HL-60/S4 treated with retinoic acid at 250 ng/mL for 4 days and 3 days (cell line): Measurements from ENCODE around the gene RPN2.

Source experiments
- in situ Hi-C: fragments of 300-500 bp; cut with MboI; formaldehyde crosslinking; loops from 2 replicates; pipeline ENCODE4 v1.7.0; 2022; ENCODE audit warnings: low sequenced_read_pairs

The RPN2 gene

DNA sequence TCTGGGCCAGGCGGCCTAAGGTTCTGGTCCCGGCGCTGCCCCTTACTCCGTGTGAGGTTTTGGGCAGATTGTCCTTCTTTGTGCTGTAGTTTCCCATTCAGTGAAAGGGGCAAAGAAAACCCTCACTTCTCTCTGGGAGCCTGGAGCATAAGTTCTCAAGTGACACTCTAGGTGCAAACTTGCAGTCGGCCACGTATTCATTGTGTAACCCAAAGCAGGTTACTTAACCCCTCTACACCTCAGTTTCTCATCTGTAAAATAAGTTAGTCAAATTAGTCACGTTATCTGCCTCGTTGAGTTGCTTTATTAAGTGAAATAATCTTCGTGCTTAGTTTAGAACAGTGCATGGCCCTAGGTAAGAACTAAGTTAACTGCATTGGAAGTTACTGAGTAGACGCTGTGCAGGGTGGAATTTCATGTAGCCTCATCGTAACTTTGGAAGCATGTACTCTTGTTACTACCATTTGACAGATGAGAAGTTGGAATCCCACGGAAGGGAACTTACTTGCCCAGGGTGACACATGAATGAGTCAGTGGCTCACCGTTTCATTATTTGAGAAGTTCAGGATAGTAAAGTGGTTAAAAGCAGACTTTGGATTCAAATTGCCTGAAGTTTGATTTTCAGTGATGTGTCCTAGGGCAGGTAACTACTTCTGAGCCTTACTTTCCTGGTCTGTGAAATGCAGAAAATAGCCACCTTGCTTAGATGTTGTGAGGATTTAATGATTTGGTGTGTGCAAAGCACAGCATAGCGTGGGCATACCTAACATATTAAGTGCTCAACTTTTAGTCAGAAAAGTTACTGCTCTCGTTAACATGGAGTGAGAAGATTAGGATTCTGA, 774 bp downstream of the RPN2 start:
- in situ Hi-C loops = no loop called here

DNA sequence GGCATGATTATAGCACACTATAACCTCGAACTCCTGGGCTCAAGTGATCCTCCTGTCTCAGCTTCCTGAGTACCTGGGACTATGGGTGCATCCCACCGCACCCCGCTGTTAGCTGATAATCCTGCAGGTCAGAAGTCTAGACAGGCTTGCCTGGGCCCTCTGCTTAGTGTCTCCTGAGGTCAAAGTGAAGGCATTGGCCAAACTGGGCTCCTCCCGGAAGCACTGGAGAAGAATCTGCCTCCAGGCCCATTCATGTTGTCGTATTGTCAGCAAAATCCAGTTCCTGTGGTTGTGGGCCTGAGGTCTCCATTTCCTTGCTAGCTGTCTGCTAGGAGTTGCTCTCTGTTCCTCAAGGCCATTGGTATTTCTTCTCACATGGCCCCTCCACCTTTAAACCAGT, 6.6 kb downstream of the RPN2 start:
- in situ Hi-C loops = no loop called here

DNA sequence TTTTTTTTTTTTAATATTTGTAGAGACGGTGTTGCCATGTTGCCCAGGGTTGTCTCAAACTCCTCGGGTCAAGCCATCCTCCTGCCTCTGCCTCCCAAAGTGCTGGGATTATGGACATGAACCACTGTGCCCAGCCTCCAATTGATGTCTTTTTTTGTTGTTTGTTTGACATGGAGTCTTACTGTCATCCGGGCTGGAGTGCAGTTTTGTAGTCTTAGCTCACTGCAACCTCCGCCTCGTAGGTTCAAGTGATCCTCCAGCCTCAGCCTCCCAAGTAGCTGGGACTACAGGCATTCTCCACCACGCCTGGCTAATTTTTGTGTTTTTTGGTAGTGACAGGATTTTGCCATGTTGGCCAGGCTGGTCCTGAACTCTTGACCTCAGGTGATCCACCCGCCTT, 9.7 kb downstream of the RPN2 start:
- in situ Hi-C loops = no loop called here

DNA sequence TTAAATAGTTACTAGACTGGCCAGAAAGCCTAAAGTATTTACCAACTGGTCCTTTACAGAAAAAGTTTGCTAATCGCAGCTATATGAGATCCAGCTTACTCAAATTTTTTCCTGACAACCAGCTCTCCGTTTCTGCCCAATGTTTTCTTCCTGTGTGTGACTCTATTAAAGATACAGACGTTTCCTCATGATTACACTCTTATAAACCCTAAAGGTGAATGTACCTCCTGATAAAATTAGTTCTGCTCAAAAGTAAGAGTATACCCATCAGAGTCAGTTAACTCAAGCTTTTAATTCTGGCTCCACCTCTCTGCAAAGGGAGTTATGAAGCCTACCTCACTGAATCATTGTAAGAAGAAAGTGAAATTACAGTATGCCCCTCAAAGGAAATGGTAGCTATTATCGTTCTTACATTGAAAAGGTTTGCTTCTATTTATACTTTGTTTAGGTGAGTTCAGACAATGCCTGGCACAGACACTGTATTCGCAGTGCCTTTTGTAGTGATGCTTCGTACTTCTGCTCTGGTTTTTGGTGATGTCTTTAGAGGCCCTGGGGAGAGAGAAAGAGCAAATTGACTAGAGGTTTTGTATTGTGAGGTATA, 10.4 kb downstream of the RPN2 start:
- in situ Hi-C loops = no loop called here

- in situ Hi-C loops = no loop called here
Measured at GRCh38 chr20:37190354-37191112, 11.4 kb downstream of the RPN2 start.

GRCh38 chr20:37192137-37192854, 13.2 kb downstream of the RPN2 start:
- in situ Hi-C loops = no loop called here

DNA sequence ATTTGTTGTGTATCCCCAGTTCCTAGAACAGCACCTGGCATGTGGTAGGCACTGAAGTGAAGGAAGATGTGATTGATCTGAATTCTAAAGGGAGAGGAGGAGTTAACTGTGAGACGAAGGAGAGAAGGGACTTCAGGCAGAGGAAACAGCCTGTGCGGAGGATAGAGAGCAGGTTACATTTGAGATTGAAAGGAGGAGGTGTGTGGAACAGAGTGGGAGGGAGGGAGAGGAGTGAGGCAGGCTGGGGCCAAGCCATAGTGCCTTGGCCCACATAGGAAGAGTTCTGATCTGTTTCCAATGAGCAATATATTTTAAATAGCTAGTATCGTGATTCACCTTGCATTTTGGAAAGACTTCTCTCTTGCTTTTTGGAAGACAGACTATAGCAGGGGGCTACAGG, 14.1 kb downstream of the RPN2 start:
- in situ Hi-C loops = no loop called here

GRCh38 chr20:37193821-37194220, 14.7 kb downstream of the RPN2 start:
- in situ Hi-C loops = no loop called here

GRCh38 chr20:37194621-37195417, 15.7 kb downstream of the RPN2 start:
- in situ Hi-C loops = loop anchor here (5.0 kb wide), 1 partner anchor 342 kb away; no protein-coding TSS in a partner anchor

GRCh38 chr20:37198932-37199660, 20.0 kb downstream of the RPN2 start:
- in situ Hi-C loops = loop anchor here (5.0 kb wide), 1 partner anchor 338 kb away; no protein-coding TSS in a partner anchor

DNA sequence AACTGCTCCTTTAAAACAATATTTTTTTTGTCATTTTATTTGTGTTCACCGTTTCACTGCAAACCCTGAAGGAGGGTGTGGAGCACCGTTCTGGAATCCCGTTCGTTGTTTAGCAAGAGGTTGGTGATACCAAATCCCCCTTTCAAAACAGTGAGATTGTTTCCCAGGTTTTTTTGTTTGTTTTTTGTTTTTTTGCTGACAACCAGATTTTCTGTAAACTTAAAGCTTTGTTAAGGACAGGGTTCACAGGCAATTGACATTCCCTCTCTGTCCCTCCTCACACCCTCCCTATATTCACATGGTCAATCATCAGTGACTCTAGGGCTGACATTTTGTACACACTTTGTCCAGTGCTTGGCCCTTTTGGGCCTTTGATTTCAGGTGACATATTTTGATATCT, 21.2 kb downstream of the RPN2 start:
- in situ Hi-C loops = no loop called here

DNA sequence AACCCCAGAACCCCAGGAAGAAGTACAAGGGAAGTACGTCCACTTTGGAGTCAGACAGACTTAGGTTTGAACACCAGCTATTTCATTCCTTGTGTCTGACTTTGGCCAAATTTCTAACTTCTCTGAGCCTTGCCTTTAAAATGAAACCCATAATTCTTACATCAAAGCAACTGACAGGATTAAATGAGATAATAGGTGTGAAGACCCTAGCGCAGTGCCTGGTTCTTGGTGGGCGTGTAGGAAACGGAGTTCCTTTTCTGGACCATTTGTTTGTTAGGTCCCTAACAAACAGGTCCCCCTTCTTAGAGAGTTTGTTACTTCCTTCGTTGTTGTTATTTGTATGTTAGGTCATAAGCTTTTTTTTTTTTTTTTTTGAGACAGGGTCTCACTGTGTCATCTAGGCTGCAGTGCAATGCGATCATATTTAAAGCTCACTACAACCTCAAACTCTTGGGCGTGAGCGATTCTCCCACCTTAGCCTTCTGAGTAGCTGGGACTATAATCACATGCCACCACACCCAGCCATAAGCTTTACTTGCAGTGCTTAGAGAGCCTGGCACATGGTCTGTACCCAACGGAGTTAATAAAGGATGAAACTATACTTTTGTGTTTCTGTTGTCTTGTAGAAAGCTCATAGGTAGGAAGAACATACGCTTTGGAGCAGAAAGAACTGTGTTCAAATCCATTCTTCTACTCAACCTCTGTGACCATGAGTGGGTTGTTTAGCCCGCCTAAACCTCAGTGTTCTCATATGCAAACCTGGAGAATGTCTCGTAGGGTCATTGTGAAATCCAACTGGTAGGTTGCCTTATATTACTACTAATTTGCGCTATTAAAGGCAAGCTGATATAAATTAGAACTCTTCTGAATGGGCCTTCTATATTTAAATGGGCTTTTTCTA, 22.0 kb downstream of the RPN2 start:
- in situ Hi-C loops = no loop called here

DNA sequence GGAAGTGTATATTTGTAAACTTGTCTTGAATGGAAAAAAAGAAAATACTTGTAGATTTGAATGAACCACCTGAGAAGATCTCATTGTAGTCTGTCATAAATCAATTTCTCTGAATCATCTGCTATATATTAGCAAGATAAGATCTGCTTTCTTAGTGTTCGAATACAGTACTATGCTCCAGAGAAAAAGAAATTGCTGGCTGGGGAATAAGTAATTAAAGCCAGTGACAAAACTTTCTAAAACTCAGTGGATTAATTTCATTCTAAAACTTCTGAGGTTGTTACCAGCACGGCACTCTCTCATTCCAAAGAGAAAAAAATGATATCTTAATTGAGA, 22.7 kb downstream of the RPN2 start:
- in situ Hi-C loops = no loop called here

DNA sequence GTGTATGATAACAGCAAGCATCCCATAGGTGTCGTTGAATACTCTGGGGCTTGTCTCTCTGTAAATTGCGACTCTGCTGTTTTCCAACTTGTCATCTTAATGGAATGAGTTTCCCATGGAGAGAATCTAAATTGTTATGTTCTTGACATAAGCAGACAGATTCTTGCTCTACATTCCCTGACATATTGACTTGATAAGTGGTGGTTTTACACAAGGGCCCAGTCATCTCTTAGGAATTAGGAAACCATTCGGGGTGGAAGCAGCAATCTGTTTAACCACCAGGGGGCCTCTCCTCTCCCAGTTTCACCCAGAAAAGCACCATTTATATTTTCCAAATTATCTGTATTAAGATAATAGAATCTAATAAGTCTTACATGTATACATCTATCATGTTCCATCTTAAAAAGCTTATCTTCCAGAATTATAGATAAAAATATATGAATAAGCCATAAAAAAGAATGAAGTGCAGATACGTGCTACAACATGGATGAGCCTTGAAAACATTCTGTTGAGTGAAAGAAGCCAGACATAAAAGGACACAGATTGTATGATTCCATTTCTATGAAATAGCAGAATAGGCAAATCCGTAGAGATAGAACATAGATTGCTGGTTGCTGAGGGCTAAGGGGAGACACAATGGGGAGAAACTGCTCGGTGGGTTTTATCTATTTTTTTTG, 23.3 kb downstream of the RPN2 start:
- in situ Hi-C loops = no loop called here

DNA sequence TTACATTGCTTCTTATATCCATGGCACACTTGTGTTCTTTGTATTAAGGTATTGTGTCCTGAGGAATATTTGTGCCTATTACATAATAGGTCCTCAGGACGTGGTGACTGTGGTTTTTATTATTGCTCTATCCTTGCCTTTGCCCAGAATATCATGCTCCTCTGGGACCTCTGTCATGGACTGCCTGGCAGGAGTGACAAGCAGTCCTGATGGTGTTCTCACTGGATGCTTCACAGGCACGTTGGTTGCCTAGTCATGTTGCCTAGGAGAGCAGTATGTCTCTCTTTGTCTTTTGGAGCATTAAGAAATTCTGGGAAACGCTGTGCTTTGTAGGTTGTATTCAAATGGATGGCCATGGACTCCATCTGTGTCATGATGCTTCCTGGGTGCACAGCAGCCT, 24.9 kb downstream of the RPN2 start:
- in situ Hi-C loops = no loop called here

DNA sequence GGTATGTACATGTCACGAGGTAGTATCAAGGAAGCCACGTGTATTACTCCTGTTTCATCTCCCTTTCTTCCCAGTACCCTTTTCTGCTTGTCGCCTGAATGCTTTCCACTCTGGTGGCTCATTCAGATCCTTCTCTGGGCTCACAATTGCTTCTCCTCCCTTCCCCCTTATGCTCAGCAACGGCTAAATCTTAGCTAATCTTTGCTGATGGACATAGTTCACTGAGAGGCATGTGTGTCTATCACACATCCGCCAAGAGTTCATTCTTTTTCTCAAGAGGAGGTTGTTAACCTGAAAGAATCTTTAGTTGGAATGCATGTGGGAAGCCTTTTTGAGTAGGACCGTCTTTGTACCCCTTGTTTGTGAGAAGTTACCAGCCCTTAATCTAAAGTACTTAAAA, 26.0 kb downstream of the RPN2 start:
- in situ Hi-C loops = no loop called here

GRCh38 chr20:37205794-37206193, 26.7 kb downstream of the RPN2 start:
- in situ Hi-C loops = no loop called here

DNA sequence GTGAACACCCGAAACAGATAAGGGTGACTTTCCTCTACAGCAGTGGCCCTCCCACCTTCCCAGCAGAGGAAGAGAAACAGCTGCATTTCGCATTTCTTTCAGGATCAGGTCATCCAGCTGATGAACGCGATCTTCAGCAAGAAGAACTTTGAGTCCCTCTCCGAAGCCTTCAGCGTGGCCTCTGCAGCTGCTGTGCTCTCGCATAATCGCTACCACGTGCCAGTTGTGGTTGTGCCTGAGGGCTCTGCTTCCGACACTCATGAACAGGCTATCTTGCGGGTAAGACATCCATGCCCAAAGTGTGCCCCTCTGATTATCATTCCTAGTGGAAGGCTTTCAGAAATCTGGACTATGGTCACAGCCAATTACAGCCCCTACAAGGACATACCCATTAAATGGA, 28.0 kb downstream of the RPN2 start:
- in situ Hi-C loops = no loop called here
